Activated T-cell treated with anti-CD3 and anti-CD28 coated beads, Interleukin-2, amount 50 U/mL, for 24 hours (primary cell): Measurements from ENCODE around the gene NFU1.
"Not testable (repeated sequence)": the region's sequence is repeated elsewhere in the genome, so short reads cannot be mapped to it uniquely, and the experiment has no call there.

Experiments used
- DNase-seq: peaks from one replicate; pipeline ENCODE4 v3.0.0-alpha.2; 2020
- H3K27ac Mint-ChIP-seq: 2 replicates; pipeline ENCODE4 v1.8.0; 2020; ENCODE audit warnings: mild to moderate bottlenecking, mixed read lengths
- H3K27me3 Mint-ChIP-seq: 2 replicates; pipeline ENCODE4 v1.8.0; 2020; ENCODE audit warnings: mixed read lengths
- H3K36me3 Mint-ChIP-seq: 2 replicates; pipeline ENCODE4 v1.8.0; 2020; ENCODE audit warnings: low read depth, mixed read lengths
- H3K4me1 Mint-ChIP-seq: 2 replicates; pipeline ENCODE4 v1.8.0; 2020; ENCODE audit warnings: low read depth, mixed read lengths
- H3K4me3 Mint-ChIP-seq: 2 replicates; pipeline ENCODE4 v1.8.0; 2020; ENCODE audit warnings: mild to moderate bottlenecking, moderate library complexity, mixed read lengths
- H3K9me3 Mint-ChIP-seq: 2 replicates; pipeline ENCODE4 v1.8.0; 2020; ENCODE audit warnings: mixed read lengths

Gene NFU1

DNA sequence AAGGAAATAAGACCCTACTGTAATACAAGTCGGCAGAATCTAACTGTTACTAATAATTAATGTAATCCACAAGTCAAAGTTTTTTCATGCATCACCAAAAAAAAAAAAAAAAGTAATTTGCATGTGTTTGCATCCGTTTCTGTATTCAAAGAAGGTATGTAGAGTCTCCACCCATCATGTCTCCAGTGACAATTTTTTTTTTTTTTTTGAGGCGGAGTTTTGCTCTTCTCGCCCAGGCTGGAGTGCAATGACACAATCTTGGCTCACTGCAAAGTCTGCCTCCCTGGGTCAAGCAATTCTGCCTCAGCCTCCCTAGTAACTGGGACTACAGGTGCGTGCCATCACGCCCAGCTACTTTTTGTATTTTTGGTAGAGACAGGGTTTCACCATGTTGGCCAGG is 24.2 kb upstream of the NFU1 start:
- H3K27ac Mint-ChIP-seq = peak overlapping the region; percentile 40
- peaks cover 5% of the 10 kb centered on the region for H3K4me1 Mint-ChIP-seq
- no peak for DNase-seq
- peaks cover 50% of the 10 kb centered on the region for H3K36me3 Mint-ChIP-seq
- no peak overlapping the region for H3K4me3 Mint-ChIP-seq
- no peaks in the 10 kb centered on the region for H3K9me3 Mint-ChIP-seq
- no peaks in the 10 kb centered on the region for H3K27me3 Mint-ChIP-seq

DNA sequence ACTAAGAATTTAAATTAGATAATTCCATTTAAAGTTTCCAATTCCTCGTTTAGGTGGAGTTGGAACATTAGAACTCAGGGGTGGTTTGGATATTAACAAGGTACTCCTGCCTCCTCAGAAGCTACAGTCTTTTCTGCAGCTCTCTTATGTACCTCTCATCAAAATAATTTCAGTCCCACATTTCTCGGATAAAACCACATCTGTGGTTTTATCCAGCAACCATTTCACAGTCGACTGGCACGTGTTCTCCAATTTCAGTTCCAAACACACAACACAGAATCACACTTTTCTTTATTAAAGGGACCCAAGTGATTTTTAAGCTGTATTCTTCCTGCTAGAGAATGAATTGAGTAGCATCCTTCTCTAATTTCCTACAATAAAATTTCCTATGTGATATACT is 22.7 kb upstream of the NFU1 start:
- no peak overlapping the region for H3K27ac Mint-ChIP-seq
- peaks cover 5% of the 10 kb centered on the region for H3K4me1 Mint-ChIP-seq
- DNase-seq = no peak
- H3K4me3 Mint-ChIP-seq = no peak overlapping the region
- no peaks in the 10 kb centered on the region for H3K27me3 Mint-ChIP-seq
- peaks cover 35% of the 10 kb centered on the region for H3K36me3 Mint-ChIP-seq
- no peaks in the 10 kb centered on the region for H3K9me3 Mint-ChIP-seq

DNA sequence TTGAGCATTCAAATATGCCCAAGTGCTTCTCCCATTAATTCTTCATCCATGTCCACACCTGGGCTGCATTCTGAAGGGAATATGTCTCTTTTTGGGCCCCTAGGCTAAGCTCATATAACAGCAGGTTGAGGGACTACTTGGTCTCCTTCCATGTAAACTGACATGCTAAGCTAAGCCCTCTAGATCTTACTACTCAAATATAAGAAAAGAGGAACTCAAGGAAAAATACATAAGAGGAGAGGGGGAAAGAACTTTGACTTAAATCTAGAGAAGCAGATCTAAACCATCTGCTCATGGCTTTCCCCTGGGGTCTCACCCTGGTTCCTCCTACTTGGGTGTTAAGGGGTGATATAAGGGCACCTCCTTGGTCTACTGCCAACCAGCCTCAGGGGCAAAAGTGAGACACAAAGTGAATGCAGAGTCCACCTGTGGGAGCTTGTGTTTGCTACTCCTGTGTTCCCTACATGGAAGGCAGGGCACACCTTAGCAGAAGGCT is 19.8 kb upstream of the NFU1 start:
- Mint-ChIP-seq H3K36me3 (peaks cover 14% of the 10 kb centered on the region), H3K4me1 (peaks cover 29% of the 10 kb centered on the region), H3K27me3 (no peaks in the 10 kb centered on the region), H3K4me3 (no peak overlapping the region), H3K9me3 (no peaks in the 10 kb centered on the region), H3K27ac (no peak overlapping the region)
- no peak for DNase-seq

DNA sequence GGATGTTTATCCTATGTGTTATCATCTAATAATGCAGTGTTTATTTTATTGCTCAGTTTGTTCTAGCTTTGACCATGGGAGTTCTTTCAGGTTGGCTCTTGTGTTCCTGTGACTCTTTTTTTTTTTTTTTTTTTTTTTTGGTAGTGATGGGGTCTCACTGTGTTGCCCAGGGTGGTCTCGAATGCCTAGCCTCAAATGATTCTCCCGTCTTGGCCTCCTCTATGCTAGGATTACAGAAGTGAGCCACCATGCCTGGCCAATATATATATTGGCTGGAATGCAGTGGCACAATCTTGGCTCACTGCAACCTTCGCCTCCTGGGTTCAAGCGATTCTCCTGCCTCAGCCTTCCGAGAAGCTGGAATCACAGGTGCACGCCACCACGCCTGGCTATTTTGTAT is 18.9 kb upstream of the NFU1 start:
- Mint-ChIP-seq H3K4me3 (no peak overlapping the region), H3K4me1 (peaks cover 29% of the 10 kb centered on the region), H3K27me3 (no peaks in the 10 kb centered on the region), H3K36me3 (peaks cover 5% of the 10 kb centered on the region), H3K27ac (no peak overlapping the region), H3K9me3 (no peaks in the 10 kb centered on the region)
- no peak for DNase-seq

DNA sequence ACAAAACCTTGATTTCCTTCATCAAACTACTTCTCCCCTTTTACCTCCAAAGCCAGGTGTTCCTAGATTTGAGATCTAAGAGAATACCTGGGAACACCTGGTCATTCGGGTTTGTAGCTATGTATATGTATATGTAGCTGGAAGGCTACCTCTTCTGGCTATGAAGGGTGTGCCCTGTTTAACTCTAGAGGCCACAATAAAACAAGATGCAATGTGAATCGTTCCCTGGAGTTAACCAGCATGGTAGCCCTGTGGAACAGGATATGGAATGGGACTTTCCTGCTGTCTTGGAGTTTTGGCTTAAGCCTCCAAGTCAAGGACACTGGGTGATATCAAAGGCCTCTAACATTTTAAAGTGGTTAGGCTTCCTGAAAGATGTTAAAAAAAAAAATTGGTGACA is 17.7 kb upstream of the NFU1 start:
- H3K36me3 Mint-ChIP-seq = peaks cover 2% of the 10 kb centered on the region
- H3K27ac Mint-ChIP-seq = no peak overlapping the region
- no peaks in the 10 kb centered on the region for H3K9me3 Mint-ChIP-seq
- no peak overlapping the region for H3K4me3 Mint-ChIP-seq
- H3K4me1 Mint-ChIP-seq = peaks cover 28% of the 10 kb centered on the region
- no peaks in the 10 kb centered on the region for H3K27me3 Mint-ChIP-seq
- no peak for DNase-seq

DNA sequence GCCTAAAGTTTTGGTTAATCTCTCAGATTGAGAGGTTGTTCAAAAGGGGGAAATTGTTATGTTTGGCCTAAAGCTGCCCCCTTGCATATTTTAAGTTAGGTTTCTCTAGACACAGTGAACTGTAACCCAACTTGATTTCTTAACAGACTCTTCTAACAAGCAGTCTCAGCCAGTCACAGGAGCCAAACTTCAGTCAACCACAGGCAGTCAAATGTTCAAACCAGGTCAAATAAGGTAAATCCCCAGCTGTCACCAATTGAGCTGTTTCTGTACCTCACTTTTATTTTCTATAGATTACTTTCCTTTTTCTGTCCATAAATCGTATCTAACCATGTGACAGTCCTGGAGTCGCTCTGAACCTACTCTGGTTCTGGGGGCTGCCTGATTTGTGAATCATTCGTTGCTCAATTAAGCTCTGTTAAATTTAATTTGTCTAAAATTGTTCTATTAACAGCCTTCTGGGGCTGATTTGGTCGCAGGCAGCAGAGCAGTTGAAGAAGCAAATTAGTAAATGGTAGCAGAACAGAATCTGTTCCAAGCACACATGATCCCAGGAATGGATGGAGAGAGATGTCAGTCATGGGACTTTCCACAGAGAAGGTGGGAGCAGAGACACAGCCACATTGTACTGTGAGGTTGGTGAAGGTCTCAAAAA is 16.4 kb upstream of the NFU1 start:
- DNase-seq = no peak
- Mint-ChIP-seq H3K4me1 (peaks cover 27% of the 10 kb centered on the region), H3K27me3 (no peaks in the 10 kb centered on the region), H3K27ac (peak overlapping the region; percentile 53), H3K9me3 (no peaks in the 10 kb centered on the region), H3K4me3 (peak overlapping the region; percentile 16), H3K36me3 (no peaks in the 10 kb centered on the region)

DNA sequence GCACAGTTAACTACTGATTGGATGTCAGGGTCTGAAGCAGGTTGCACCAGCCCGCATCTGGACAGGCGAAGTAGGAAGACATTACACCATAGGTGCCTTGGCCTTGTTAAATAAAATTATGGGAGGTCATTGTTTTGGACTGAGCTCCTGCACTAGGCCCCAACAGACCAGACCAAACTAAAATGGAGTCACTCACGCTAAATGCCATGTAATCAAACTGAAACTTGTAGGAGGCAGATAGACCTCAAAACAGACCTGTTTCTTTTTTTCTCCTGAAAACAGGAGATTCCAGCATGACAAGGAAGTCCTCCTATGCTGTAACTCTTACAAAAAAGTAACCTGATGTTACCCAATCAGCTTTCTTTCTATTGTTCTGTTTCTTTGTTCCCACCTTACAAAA is 15.5 kb upstream of the NFU1 start:
- Mint-ChIP-seq H3K27me3 (no peaks in the 10 kb centered on the region), H3K4me1 (peaks cover 27% of the 10 kb centered on the region), H3K36me3 (no peaks in the 10 kb centered on the region), H3K9me3 (no peaks in the 10 kb centered on the region), H3K27ac (peak overlapping the region; percentile 38), H3K4me3 (no peak overlapping the region)
- DNase-seq = no peak

DNA sequence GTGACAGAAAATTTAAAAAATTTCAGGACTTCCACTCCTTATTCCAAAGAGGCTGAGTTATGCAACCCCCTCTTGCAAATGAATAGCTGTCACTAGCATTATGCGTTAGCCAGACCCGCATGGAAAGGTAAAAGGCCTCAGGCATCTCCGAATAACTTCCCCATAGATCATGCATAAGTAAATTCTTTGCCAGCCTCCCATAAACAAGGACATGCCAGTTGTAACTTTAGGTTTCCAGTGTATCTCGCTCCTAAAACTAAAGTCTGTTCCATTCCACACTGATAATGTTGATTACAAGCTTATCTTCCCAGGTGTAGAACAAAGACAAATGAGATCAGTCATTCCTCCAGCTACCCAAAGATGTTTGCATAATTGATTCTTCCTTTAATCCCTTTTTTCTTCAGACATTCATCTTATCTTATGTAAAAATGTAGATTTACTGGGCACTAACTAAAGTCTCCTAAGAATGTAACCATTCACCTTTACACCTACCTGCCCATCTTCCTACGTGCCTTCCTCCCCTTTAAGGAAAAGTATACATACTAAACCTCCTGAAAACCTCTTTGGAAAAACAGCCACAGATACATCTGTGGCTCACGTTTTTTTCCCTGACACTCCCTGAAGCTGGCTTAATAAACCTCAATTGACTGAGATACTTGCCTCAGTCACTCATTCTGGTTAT is 13.6 kb upstream of the NFU1 start:
- no peaks in the 10 kb centered on the region for H3K27me3 Mint-ChIP-seq
- H3K9me3 Mint-ChIP-seq = no peaks in the 10 kb centered on the region
- H3K27ac Mint-ChIP-seq = no peak overlapping the region
- H3K36me3 Mint-ChIP-seq = no peaks in the 10 kb centered on the region
- DNase-seq = no peak
- peaks cover 25% of the 10 kb centered on the region for H3K4me1 Mint-ChIP-seq
- no peak overlapping the region for H3K4me3 Mint-ChIP-seq

DNA sequence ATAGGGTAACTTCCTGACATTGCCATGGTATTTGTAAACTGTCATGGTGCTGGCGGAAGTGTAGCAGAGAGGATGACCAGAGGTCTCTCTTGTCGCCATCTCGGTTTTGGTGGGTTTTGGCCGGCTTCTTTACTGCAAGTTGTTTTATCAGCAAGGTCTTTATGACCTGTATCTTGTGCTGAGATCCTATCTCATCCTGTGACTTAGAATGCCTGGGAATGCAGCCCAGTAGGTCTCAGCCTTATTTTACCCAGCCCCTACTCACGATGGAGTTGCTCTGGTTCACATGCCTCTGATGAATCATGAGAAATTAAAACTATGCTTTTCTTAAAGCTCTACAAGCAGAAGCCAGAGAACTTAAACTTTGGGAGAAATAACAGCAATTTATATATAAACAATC is 12.7 kb upstream of the NFU1 start:
- no peak overlapping the region for H3K27ac Mint-ChIP-seq
- H3K36me3 Mint-ChIP-seq = no peaks in the 10 kb centered on the region
- no peaks in the 10 kb centered on the region for H3K9me3 Mint-ChIP-seq
- H3K27me3 Mint-ChIP-seq = no peaks in the 10 kb centered on the region
- H3K4me1 Mint-ChIP-seq = peaks cover 25% of the 10 kb centered on the region
- no peak overlapping the region for H3K4me3 Mint-ChIP-seq
- DNase-seq = no peak

DNA sequence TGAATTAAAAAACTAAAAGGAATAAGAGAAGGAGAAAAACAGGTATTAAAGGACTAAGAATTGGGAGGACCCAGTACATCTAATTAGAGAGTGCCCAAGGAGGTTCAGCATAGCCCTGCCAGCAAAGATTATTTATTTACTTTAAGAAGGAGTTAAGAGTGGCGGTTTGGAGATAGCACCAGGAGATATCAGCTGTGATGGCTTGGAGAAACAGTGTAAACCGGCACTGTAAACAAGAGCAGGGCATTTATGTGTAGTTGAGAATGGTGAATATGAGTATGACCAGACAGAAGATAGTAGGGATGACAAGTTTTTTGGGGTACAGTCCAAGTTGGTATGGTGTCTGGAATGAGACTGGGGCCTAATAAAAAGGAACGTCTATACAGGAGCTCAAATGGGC is 6.4 kb upstream of the NFU1 start:
- not testable (repeated sequence) for H3K27ac Mint-ChIP-seq, DNase-seq, H3K27me3 Mint-ChIP-seq, H3K4me1 Mint-ChIP-seq, H3K4me3 Mint-ChIP-seq
- Mint-ChIP-seq H3K9me3 (peaks cover 11% of the 10 kb centered on the region), H3K36me3 (peaks cover 11% of the 10 kb centered on the region)

DNA sequence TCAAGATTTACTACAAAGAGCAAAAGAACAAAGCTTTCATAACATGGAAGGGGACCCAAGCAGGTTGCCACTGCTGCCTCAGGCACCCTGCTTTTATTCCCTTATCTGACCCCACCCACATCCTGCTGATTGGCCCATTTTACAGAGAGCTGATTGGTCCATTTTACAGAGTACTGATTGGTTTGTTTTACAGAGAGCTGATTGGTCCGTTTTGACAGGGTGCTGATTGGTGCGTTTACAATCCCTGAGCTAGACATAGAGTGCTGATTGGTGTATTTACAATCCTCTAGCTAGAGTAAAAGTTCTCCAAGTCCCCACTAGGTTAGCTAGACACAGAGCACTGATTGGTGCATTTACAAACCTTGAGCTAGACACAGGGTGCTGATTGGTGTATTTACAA is 2.3 kb upstream of the NFU1 start:
- not testable (repeated sequence) for DNase-seq, H3K27me3 Mint-ChIP-seq, H3K4me3 Mint-ChIP-seq
- Mint-ChIP-seq H3K4me1 (peaks cover 32% of the 10 kb centered on the region), H3K27ac (peak overlapping the region; percentile 2), H3K9me3 (peaks cover 11% of the 10 kb centered on the region), H3K36me3 (peaks cover 19% of the 10 kb centered on the region)

DNA sequence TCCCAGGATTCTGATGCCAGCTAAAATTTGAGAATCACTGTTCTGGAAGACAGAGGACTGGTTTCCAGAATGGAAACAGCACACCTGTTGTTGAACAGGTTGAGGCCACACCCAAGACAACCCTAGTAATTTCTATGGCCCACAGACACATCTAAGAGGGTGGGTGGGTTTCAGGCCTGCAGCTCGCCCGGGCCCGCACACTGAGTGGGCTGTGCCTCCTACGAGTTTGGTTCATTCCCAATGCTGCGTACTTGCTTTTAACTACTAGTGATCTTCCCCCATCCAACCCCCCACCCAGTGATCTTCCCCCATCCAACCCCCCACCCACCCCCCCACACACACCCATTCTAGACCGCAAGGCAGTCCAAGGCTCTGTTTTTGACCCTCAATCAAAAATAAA is 1.3 kb upstream of the NFU1 start:
- peak overlapping the region; percentile 93 for H3K27ac Mint-ChIP-seq
- peak overlapping the region; percentile 8 for H3K4me3 Mint-ChIP-seq
- DNase-seq = no peak
- peaks cover 33% of the 10 kb centered on the region for H3K4me1 Mint-ChIP-seq
- peaks cover 11% of the 10 kb centered on the region for H3K9me3 Mint-ChIP-seq
- no peaks in the 10 kb centered on the region for H3K27me3 Mint-ChIP-seq
- H3K36me3 Mint-ChIP-seq = peaks cover 19% of the 10 kb centered on the region

DNA sequence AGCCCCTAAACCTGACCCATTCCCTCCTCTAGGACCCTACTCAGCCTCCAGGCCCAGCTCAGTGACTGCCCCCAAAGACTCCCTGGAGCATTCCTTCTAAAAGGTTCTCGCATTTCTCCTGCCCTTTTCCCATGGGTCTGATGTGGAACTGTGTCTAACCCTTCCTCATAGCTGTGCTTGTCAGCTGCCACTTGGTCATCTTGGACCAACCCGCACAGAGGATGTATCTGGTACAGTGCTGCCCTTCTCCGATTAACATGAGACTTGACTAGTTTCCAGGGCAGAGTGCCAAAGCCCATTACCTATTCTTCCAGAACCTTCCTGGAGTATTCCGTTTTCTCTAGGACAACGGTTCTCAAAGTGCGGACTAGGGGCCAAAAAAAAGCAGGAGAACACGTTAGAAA is 518 bp upstream of the NFU1 start:
- Mint-ChIP-seq H3K36me3 (peaks cover 16% of the 10 kb centered on the region), H3K27me3 (no peaks in the 10 kb centered on the region), H3K27ac (peak overlapping the region; percentile 93), H3K4me1 (peaks cover 33% of the 10 kb centered on the region), H3K4me3 (peak overlapping the region; percentile 97), H3K9me3 (peaks cover 11% of the 10 kb centered on the region)
- DNase-seq = no peak

DNA sequence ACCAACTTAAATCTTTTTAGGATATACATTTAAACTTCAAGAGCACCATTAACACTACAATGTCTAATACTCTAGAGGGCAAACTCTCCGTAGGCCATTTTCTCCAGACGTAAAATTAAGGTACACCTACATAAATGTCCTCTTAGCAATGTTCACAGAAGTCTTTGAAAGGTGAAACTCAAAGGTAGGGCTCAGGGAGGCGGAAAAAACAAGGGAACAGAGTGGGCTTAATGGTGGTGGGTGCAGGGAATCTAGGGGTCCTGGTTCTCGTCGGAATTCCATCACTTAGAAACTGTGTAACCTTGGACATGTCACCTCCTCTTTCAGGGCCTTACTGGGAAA is 668 bp downstream of the NFU1 start:
- no peak for DNase-seq
- Mint-ChIP-seq H3K4me3 (peak overlapping the region; percentile 97), H3K27me3 (no peaks in the 10 kb centered on the region), H3K4me1 (peaks cover 38% of the 10 kb centered on the region), H3K27ac (peak overlapping the region; percentile 93), H3K36me3 (peaks cover 20% of the 10 kb centered on the region), H3K9me3 (peaks cover 11% of the 10 kb centered on the region)

DNA sequence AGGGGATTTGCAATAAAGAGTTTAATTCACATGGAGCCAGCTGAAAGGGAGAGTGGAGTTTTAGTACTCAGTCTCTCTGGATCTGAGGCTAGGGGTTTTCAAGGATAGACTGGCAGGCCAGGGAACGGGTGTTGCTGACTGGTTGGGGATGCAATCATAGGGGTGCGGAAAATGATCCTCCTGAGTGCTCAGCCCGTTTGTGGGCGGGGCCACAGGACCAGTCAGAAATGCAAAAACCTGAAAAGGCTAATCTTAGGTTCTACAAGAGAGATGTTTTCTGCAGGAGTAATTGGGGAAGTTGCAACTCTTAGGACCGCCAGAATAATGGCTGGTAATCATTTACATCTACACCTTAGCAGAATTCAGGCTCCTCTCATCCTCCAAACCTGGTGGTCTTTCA is 2.5 kb downstream of the NFU1 start:
- Mint-ChIP-seq H3K9me3 (peaks cover 8% of the 10 kb centered on the region), H3K4me3 (no peak overlapping the region), H3K27ac (peak overlapping the region; percentile 53), H3K4me1 (peaks cover 38% of the 10 kb centered on the region), H3K36me3 (peaks cover 35% of the 10 kb centered on the region), H3K27me3 (no peaks in the 10 kb centered on the region)
- DNase-seq = no peak
